Measurements from ENCODE around the gene AICDA.
"Not testable (repeated sequence)": the region's sequence is repeated elsewhere in the genome, so short reads cannot be mapped to it uniquely, and the experiment has no call there.

The AICDA gene

DNA sequence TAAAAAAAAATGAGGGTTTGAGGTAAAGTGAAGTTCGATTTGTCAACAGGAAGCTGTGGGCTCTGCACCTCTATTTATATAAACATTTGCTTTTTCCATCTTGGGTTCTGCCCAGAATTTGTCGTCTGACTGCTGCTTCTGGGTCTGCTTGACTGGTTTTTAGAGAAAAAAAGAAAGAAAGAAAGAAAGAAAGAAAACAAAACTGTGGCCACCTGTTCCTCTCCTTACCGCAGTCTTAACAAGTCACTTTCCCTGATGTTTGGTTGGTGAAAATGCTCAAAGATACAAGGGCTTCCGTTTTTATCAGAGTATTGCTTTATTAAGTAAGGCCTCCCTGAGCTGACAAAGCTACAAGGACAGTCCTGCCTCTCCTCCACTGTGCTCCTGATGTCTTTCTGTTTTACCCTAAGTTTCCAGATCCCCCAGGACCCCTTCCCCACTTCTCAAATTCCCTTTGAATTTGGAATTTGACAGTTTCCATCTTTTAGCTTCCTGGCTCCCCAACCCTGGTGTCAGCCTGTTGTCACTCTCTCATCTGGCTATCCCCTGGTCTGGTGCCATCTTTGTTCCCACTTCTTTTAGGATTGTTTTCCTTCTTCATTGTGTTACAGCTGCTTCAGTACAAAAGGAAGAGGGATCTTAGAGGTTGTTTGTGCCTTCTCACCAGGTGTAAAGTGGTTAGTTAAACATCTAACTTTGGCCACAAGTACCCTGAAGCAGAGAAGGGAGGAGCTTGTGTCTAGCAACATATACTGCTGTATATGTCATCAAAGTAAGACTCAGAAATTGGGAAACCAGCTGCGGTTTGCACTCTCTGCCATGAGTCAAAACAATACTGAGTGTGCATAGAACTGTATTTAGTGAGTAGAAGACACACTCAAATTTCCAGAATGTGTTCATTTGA is 31.9 kb upstream of the AICDA start:
- TF ChIP-seq, protein P1, sequence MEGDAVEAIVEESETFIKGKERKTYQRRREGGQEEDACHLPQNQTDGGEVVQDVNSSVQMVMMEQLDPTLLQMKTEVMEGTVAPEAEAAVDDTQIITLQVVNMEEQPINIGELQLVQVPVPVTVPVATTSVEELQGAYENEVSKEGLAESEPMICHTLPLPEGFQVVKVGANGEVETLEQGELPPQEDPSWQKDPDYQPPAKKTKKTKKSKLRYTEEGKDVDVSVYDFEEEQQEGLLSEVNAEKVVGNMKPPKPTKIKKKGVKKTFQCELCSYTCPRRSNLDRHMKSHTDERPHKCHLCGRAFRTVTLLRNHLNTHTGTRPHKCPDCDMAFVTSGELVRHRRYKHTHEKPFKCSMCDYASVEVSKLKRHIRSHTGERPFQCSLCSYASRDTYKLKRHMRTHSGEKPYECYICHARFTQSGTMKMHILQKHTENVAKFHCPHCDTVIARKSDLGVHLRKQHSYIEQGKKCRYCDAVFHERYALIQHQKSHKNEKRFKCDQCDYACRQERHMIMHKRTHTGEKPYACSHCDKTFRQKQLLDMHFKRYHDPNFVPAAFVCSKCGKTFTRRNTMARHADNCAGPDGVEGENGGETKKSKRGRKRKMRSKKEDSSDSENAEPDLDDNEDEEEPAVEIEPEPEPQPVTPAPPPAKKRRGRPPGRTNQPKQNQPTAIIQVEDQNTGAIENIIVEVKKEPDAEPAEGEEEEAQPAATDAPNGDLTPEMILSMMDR (conservative IDR thresholded peaks at IDR 0.05): no peak
- H3K27ac ChIP-seq: no peak overlapping the region

DNA sequence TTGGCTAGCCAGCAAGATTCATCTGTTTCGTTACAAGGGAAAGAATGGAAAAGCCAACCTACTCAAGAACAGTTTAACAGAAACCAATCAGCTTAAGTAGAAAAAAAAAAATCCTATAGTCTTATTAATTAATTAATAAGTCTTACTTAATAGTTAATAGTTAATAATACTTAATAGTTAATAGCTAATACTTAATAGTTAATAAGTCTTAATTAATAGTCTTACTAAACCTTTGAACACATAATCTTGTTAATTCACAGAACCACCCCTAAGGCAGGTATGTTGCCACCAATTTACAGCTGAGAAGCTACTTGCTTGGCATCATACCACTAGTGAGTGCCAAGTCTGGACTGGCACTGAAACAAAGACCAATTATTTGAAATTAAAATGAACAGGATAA is 30.1 kb upstream of the AICDA start:
- TF ChIP-seq, protein P1 (conservative IDR thresholded peaks at IDR 0.05): no peak
- H3K27ac ChIP-seq: no peak overlapping the region

DNA sequence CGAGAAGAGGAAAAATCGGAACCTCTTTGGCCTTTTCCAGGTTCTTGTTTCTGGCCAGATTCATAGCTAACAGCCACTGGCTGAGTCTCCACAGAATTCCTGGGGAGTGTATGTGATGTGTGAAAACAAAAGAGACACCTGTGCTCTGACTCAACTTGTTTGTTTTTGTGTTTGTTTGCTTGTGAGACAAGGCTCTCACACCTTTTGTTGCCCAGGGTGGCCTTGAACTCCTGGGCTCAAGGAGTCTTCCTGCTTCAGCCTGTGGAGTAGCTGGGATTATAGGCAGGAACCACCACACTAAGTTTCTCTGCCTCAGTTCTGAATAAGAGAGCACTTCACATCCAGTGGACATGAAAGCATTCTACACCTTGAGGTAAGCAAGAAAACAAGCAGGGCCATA is 27.3 kb upstream of the AICDA start:
- TF ChIP-seq, protein P1 (conservative IDR thresholded peaks at IDR 0.05): no peak
- H3K27ac ChIP-seq: no peak overlapping the region

DNA sequence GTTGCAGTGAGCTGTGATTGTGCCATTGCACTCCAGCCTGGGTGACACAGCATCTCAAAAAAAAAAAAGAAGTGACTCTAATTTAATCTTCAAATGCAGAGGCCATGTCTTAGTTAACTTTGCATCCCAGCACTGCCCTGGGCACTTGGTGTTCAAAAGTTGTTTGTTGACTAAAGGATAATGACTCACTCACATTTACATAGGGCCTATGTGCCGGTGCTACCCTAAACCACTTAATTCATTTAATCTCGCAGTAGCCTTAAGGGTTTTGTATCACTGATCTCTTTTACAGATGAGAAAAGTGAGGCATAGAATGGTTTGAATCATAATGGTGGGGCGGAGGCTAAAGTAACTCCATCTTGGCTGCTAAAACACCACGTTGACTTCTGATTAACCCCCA is 26.3 kb upstream of the AICDA start:
- H3K27ac ChIP-seq: no peak overlapping the region
- TF ChIP-seq, protein P1 (conservative IDR thresholded peaks at IDR 0.05): no peak

DNA sequence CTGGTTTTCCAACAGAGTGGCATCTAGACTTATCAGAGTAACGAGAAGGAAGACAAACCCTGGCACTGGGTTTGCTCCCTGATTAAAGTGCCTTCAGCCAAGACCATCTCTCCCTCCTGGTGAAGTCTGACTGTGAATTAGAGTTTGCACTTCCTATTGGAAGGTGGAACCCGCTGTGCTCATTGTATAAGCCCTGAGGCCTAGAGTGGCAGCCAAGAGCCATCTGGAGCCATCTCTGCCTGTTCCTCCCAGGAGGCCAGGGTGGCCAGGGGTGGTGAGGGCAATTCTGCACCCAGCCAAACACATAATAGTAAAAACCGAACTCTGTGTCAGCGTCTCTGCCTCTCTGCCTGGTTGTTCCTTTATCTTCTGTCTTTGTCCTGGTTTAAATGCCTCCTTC is 25.0 kb upstream of the AICDA start:
- TF ChIP-seq, protein P1 (conservative IDR thresholded peaks at IDR 0.05): no peak
- H3K27ac ChIP-seq: no peak overlapping the region

DNA sequence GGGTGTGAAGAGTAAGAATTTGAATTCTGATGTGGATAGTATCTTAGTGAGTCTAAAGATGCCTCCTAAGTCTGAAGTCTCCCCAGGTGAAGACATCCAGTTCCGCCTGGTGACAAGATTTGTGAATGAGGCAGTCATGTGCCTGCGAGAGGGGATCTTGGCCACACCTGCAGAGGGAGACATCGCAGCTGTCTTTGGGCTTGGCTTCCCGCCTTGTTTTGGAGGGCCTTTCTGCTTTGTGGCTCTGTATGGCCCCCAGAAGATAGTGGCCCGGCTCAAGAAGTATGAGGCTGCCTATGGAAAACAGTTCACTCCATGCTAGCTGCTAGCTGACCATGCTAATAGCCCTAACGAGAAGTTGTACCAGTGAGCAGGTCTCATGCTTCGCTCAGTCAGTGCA is 24.6 kb upstream of the AICDA start:
- TF ChIP-seq, protein P1 (conservative IDR thresholded peaks at IDR 0.05): no peak
- no peak overlapping the region for H3K27ac ChIP-seq

DNA sequence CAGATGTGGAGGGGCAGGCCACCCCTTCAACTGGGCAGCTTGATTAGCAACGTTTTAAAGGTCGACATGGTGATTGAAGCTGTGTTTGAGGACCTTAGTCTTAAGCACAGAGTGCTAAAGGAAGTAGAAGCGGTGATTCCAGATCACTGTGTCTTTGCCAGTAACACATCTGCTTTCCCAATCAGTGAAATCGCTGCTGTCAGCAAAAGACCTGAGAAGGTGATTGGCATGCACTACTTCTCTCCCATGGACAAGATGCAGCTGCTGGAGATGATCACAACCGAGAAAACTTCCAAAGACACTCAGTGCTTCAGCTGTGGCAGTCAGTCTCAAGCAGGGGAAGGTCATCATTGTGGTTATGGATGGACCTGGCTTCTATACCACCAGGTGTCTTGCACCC is 23.9 kb upstream of the AICDA start:
- no peak overlapping the region for H3K27ac ChIP-seq
- TF ChIP-seq, protein P1 (conservative IDR thresholded peaks at IDR 0.05): no peak

DNA sequence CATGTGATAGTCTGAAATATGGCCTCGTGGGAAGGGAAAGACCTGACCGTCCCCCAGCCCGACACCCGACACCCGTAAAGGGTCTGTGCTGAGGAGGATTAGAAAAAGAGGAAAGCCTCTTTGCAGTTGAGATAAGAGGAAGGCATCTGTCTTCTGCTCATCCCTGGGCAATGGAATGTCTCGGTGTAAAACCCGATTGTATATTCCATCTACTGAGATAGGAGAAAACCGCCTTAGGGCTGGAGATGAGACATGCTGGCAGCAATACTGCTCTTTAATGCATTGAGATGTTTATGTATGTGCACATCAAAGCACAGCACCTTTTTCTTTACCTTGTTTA is 23.3 kb upstream of the AICDA start:
- not testable (repeated sequence) for H3K27ac ChIP-seq

DNA sequence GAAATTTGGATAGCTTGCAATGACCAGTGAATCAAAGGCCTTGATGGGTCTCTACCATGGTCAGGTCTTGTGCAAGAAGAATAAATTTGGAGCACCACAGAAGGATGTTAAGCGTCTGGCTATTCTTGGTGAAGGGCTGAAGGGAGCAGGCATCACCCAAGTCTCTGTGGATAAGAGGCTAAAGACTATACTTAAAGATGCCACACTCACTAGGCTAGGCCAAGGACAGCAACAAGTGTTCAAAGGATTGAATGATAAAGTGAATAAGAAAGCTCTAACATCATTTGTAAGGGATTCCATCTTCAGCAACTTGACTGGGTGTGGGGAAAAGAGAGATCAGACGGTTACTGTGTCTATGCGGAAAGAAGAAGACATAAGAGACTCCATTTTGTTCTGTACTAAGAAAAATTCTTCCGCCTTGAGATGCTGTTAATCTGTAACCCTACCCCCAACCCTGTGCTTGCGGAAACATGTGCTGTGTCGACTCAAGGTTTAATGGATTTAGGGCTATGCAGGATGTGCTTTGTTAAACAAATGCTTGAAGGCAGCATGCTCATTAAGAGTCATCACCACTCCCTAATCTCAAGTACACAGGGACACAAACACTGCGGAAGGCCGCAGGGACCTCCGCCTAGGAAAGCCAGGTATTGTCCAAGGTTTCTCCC is 22.8 kb upstream of the AICDA start:
- not testable (repeated sequence) for H3K27ac ChIP-seq
